Dendritic cell treated with granulocyte-macrophage colony-stimulating factor and Interleukin-4, amounts not matched to agents 40 ng/mL and 50 ng/mL, for 4 days (primary cell): ENCODE measurements around the gene NXT1.

Experiments used
- H3K27ac Mint-ChIP-seq: one replicate; pipeline ENCODE4 v1.8.0; 2022; ENCODE audit warnings: mild to moderate bottlenecking, mixed read lengths
- H3K27me3 Mint-ChIP-seq: one replicate; pipeline ENCODE4 v1.8.0; 2022; ENCODE audit warnings: mild to moderate bottlenecking, mixed read lengths
- H3K36me3 Mint-ChIP-seq: one replicate; pipeline ENCODE4 v1.8.0; 2022; ENCODE audit warnings: low read depth, mixed read lengths
- H3K4me1 Mint-ChIP-seq: one replicate; pipeline ENCODE4 v1.8.0; 2022; ENCODE audit warnings: low read depth, mixed read lengths
- H3K4me3 Mint-ChIP-seq: one replicate; pipeline ENCODE4 v1.8.0; 2022; ENCODE audit warnings: mild to moderate bottlenecking, moderate library complexity, mixed read lengths
- H3K9me3 Mint-ChIP-seq: one replicate; pipeline ENCODE4 v1.8.0; 2022; ENCODE audit warnings: mixed read lengths
- intact Hi-C: fragments of 100-400 bp; cut with micrococcal nuclease; formaldehyde crosslinking; loops from one replicate; pipeline ENCODE4 v1.15.0; 2022

The NXT1 gene

GRCh38 chr20:23399568-23400241 lies 49.1 kb downstream of the NXT1 start:
- Mint-ChIP-seq H3K4me1 (peaks cover 14% of the 10 kb centered on the region), H3K4me3 (no peak overlapping the region), H3K9me3 (no peaks in the 10 kb centered on the region), H3K36me3 (peaks cover 23% of the 10 kb centered on the region), H3K27ac (no peak overlapping the region), H3K27me3 (no peaks in the 10 kb centered on the region)
- intact Hi-C loops, result no loop called here

GRCh38 chr20:23401051-23401450 lies 50.5 kb downstream of the NXT1 start:
- peaks cover 18% of the 10 kb centered on the region for H3K4me1 Mint-ChIP-seq
- no peak overlapping the region for H3K27ac Mint-ChIP-seq
- no peak overlapping the region for H3K4me3 Mint-ChIP-seq
- no peaks in the 10 kb centered on the region for H3K9me3 Mint-ChIP-seq
- peaks cover 24% of the 10 kb centered on the region for H3K36me3 Mint-ChIP-seq
- intact Hi-C loops, result no loop called here
- no peaks in the 10 kb centered on the region for H3K27me3 Mint-ChIP-seq

- no peaks in the 10 kb centered on the region for H3K9me3 Mint-ChIP-seq
- peaks cover 24% of the 10 kb centered on the region for H3K36me3 Mint-ChIP-seq
- peaks cover 16% of the 10 kb centered on the region for H3K4me1 Mint-ChIP-seq
- no peaks in the 10 kb centered on the region for H3K27me3 Mint-ChIP-seq
- intact Hi-C loops, result no loop called here
- no peak overlapping the region for H3K27ac Mint-ChIP-seq
- no peak overlapping the region for H3K4me3 Mint-ChIP-seq
These were observed 53.2 kb downstream of the NXT1 start for GRCh38 chr20:23403751-23404150.

GRCh38 chr20:23404196-23404595 lies 53.6 kb downstream of the NXT1 start:
- Mint-ChIP-seq H3K9me3 (no peaks in the 10 kb centered on the region), H3K27ac (no peak overlapping the region), H3K4me1 (peaks cover 16% of the 10 kb centered on the region), H3K4me3 (no peak overlapping the region), H3K36me3 (peaks cover 24% of the 10 kb centered on the region), H3K27me3 (no peaks in the 10 kb centered on the region)
- intact Hi-C loops, result no loop called here
